Peyer's patch (tissue), 4 donors: ENCODE results near the gene HMGCS1.

Experiments used
- CTCF ChIP-seq, 6 experiments: fragments of 450-650 bp in 4 of 6; fragments of 200-600 bp in 2 of 6; sonication (generic) in 1 of 6; IDR thresholded peaks; one replicate each; pipeline ENCODE4 v1.5.1; 2017 to 2019; ENCODE audit warnings: antibody characterized with exemption in 6 of 6, mild to moderate bottlenecking in 3 of 6, moderate library complexity in 1 of 6
- POLR2A ChIP-seq, 2 donors: fragments of 450-650 bp; IDR thresholded peaks; one replicate each; pipeline ENCODE4 v1.5.1; 2017; ENCODE audit warnings: antibody characterized with exemption in 2 of 2, mild to moderate bottlenecking in 2 of 2, moderate library complexity in 2 of 2

GRCh38 chr5:43255704-43256103 is 57.5 kb downstream of the HMGCS1 start:
- TF ChIP-seq POLR2A (IDR thresholded peaks at IDR 0.05) (no peak), CTCF (IDR thresholded peaks at IDR 0.05) (no peak)
